ENCODE results near the gene MCMBP.
"Not testable (repeated sequence)": the region's sequence is repeated elsewhere in the genome, so short reads cannot be mapped to it uniquely, and the experiment has no call there.

Gene MCMBP

GRCh38 chr10:119827430-119827829, 45.2 kb downstream of the MCMBP start:
- no peak for DNase-seq

DNA sequence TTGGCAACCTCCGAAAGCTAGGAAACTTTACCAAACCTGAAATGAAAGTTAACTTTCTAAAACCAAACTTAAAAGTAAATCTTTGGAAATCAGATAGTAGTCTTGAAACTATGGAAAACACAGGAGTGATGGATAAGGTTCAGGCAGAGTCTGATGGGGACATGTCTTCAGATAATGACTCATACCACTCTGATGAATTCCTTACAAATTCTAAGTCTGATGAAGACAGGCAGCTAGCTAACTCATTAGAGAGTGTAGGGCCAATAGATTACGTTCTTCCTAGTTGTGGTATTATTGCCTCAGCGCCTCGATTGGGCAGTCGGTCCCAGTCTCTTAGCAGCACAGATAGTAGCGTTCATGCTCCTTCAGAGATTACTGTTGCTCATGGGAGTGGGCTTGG, 45.9 kb downstream of the MCMBP start:
- DNase-seq = no peak

GRCh38 chr10:119824299-119824698, 48.3 kb downstream of the MCMBP start:
- no peak for DNase-seq

DNA sequence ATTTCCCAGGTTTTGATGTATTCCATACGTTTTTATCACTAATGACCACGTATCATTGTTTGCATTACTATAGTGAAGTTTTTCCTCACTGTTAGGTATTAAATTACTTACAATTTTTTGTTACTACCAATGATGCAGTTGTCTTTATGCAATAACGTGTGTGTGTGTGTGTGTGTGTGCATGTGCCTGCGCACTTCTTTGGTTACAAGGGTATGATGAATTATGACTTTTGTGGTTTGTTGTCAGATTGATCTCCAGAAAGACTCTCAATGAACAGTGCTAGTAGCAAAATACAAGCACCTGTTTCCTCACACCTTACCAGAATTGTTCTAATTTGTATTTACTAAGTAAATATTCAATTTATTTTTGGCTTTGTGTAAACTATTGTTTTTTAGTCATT, 51.5 kb downstream of the MCMBP start:
- no peak for DNase-seq

- DNase-seq = peak in 1 of 14 donors; percentile 50
These were observed 53.8 kb downstream of the MCMBP start for GRCh38 chr10:119818889-119819270.

DNA sequence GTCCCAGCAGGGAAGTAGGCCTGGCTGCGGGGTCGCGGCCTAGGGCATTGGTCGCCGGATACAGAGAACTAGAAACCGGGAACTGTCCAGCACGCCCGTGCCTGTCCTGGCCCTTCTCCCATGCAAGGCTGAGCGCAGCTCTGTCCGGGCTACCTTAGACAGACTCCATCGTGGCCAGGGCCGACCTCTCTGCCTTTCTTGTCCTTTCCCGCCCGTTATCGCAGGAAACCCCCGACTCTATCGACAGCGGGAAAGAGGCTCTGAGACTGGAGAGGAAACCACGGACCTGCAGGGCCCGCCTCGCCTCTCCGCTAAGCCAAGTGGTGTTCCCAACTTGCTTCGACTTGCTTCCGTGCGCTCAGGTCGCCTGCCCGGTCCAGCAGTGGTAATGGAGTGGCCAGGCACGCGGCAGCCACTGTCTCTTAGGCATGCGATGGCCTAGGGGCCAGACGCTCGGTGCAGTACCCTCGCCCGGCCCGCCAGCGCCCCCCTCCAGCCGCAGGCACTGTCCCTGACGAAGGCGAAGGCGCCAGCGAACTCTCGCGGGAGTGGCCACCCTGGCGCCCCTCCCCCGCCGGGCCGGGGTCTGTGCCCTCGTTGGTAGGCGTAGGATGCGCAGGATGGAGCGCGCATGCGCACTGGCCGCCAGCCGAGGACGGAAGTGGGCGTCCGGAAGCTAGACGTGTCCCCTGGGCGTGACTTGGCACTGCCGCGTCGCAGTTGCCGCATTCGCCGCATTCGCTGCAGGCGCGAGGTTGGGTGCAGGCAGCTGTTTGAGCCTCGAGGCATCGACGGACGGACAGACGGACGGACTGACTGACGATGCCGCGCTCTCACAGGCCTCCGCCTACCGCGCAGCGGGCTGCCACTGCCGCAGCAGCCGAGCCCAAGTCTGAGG, 54.4 kb downstream of the MCMBP start:
- peak in 11 of 14 donors; percentile 14 to 76 (median 29) for DNase-seq

DNA sequence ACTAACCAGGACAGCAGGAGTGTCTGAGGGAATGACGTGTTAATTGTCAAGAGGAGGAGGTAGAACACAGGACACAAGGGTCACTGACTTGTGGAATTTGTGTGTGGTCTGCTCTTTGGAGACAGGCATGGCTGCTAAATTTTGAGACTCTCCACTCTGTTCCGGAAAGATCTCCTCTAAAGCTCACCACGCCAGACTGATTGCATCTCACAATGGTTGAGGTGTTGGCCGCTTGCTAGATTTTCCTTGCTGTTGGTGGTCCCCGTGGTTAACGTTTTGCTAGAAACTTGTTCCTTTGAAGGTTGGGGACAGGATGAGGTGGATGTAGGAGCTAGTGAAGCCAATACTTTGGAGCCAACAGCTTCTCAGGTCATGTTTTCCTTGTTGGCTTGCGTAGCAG, 57.0 kb downstream of the MCMBP start:
- DNase-seq = no peak

- DNase-seq = no peak
These were observed 60.0 kb downstream of the MCMBP start for GRCh38 chr10:119812684-119813083.

DNA sequence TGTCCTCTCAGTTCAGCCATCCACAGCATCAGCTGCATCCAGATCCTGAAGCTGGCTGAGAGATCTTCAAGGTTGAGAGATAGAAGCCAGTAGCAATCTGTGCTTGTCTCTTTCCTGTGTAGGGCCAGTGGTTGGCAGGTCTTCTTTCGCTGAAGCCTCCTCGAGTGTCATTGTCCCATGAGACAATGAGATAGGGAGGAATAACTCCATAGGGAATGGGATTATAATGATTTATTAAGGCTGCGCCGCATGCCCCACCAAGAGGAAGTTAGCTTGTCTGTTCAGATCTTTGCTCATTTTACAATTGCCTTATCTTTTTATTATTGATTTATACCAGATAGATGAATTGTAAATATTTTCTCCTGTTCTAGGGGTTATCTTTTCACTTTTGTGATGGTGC, 61.5 kb downstream of the MCMBP start:
- no peak for DNase-seq

- DNase-seq = no peak
These were observed 64.5 kb downstream of the MCMBP start for GRCh38 chr10:119807960-119808697.

DNA sequence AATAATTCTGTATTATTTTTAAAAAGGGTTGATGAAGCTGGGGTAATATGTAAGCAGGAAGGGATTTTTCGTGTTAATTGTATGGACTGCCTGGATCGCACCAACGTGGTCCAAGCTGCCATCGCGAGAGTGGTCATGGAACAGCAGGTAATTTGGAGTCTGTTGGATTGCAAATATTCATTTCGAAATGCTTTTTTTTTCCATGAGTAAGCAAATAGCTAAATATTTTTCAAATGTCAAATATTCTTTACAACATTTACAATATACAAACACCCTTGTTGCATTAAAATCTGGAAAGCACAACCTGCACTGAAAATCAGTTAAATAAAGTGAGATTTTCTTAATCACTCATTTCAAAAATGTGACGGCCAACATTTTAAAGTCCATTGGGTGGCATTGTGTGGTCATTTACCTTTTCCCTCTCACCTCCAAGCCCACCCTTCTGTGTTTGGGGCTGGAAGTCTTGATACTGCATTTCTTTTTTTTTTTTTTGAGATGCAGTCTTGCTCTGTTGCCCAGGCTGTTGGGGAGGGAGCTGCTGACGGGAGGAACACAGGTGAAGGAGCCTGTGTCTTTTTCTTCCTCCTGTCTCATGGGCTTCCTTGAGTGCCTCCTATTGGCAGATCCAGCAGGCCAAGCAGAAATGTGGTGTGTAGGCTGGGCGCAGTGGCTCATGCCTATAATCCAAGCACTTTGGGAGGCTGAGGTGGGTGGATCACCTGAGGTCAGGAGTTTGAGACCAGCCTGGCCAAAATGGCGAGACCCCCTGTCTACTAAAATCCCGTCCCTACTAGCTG, 66.1 kb downstream of the MCMBP start:
- DNase-seq = no peak

GRCh38 chr10:119805702-119806230, 66.9 kb downstream of the MCMBP start:
- DNase-seq = no peak

DNA sequence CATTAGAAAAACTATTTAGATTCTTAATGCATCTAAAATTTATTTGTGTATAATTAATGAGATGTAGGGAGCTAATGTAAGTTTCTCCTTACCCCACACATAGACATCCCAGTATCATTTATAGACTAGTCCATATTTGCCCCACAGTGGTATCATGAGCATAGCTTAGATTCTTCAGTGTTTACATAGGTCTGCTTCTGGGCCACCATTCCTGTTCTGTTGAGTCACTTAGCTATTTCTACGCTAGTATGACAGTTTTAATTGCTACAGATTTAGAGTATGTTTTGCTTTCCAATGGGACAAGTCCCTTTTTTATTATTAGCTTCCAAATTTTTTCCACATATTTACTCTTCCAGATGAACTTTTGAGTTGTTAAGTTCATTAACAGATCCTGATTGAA, 69.4 kb downstream of the MCMBP start:
- DNase-seq = no peak

GRCh38 chr10:119801998-119802538, 70.6 kb downstream of the MCMBP start:
- DNase-seq = no peak

DNA sequence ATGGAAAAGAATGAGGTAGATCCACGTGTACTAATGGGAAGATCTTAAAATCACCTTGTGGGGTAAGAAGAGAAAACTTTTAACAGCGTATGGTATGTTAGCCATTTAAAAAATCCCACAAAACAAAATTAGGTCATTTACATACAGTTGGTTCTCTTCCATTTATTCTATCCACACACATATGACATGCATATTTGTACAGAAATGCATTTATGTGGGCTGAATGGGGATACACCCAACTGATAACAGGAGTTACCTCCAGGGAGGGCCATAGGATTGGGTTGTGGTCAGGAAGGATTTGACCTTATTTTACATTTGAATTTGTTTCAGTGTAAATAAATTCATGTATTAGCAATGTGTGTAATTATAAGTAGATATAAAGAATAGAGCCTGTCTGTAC, 71.5 kb downstream of the MCMBP start:
- no peak for DNase-seq

GRCh38 chr10:119796039-119796438, 76.6 kb downstream of the MCMBP start:
- DNase-seq = no peak

DNA sequence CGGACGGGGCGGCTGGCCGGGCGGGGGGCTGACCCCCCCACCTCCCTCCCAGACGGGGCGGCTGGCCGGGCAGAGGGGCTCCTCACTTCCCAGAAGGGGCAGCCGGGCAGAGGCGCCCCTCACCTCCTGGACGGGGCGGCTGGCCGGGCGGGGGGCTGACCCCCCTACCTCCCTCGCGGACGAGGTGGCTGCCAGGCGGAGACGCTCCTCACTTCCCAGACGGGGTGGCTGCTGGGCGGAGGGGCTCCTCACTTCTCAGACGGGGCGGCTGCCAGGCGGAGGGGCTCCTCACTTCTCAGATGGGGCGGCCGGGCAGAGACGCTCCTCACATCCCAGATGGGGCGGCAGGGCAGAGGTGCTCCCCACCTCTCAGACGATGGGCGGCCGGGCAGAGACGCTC, 77.5 kb downstream of the MCMBP start:
- DNase-seq = not testable (repeated sequence)

DNA sequence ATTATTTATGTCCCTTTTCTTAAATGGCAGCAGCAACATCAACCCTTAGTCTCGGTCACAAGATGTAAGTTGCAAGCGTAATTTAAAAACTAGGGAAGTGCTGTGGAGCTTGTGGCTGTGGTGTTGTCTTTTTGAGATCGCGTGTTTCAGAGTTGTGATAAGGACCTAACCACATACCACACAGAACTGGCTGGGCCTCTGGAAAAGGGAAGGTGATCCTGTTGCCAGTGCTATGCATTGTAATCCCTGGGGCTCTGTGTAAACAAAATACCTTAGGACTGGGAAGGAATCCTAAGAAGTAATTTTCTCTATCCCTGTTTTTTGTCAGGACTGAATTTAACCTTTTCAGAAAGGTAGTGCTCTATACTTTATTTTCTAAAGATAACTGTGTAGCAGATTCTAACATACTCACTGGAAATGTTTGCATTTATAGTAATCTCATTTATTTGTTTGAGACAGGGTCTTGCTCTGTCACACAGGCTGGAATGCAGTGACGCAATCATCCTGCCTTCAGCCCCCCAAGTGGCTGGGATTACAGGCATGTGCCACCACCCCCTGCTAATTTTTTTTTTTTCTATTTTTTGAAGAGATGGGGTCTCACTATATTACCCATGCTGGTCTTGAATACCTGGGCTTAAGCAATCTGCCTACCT, 86.4 kb downstream of the MCMBP start:
- DNase-seq = peak in 3 of 14 donors; percentile 4 to 16 (median 11)

- no peak for DNase-seq
These were observed 88.1 kb downstream of the MCMBP start for GRCh38 chr10:119784340-119785067.

DNA sequence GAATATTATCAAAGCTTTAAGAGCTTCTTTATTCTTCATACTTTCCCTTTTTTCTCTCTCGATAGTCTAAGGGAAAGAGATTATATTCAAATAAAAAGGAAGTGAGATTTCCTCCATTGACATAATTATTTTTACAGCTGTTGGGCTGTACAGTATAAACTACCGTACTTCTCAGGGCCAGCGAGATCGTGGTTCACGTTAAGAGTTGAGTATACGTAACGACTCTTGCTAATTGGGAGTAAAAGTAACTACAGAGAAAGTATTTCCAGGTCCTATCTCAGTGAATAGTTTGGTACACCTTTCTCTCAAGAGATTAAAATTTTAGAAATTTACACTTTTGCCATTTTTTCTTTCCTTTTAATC, 89.0 kb downstream of the MCMBP start:
- no peak for DNase-seq

GRCh38 chr10:119782981-119783664, 89.5 kb downstream of the MCMBP start:
- DNase-seq = no peak

Measured in C1 segment of cervical spinal cord (tissue), 14 donors.